HG02981 (cell line): Measurements from ENCODE around the gene FGF2.
"Not testable (repeated sequence)": the region's sequence is repeated elsewhere in the genome, so short reads cannot be mapped to it uniquely, and the experiment has no call there.

Experiments used
- ATAC-seq: cut with Tn5 transposase; IDR thresholded peaks from one replicate; pipeline ENCODE4 v1.9.1; 2021; ENCODE audit warnings: mild to moderate bottlenecking, moderate library complexity; ENCODE audit not compliant: unreplicated experiment

FGF2 gene

DNA sequence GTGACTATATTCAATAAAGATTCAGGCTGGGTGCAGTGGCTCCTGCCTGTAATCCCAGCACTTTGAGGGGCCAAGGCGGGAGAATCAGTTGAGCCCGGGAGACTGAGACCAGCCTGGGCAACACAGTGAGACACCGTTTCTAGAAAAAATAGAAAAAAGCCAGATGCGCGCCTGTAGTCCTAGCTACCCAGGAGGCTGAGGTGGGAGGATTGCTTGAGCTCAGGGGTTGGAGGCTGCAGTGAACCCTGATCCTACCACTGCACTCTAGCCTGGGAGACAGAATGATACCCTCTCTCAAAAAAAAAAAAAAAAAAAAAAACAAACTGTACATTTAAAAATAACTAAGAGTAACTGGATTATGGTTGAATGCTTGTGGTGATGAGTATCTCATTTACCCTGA, 94.7 kb downstream of the FGF2 start:
- ATAC-seq, result no peak

DNA sequence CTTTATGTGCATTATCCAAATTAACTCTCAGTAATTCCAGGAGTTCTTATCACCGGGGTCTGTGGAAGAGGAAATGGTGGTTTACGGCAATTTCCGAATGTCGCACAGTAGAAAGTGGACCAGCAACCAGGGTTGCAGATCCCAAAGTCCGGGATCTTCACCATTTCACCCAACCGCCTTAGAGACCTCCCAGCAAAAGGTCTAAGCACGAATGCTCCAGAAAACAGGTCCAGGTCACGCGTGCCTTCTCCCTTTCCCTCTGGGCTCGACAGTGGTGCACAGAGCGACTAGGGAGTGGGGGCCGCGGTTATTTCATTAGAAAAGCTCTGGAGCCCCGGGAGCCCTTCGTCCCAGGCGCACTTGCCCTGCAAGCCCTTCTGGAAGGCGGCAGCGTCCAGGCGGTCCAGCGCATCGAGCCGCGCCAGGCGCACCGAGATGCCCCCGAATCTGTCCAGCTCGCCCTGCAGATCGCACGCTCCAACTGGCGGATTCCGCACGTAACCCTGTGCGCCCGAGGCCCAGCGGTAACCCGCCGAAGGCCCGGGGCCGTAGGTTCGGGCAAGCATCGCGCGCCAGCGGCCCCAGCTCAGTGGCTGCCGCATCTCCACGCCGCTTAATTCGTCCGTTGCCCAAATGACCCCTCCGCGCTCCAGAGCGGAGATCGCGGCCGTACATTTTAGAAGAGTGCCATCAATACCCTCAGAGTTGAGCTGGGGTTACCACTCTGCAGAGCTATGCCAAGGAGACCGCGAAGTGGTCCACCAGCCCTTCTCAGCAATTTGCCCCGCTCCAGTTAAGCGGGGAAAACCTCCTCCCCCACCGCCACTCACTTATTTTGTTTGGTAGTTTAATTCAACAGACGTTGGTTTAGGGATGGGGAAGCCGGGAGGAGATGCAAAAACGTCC, 95.6 kb downstream of the FGF2 start, which contains the start of gene NUDT6:
Gene NUDT6, minus strand, starts transcription at position 627 of the 906 bp plus-strand sequence. Its CDS starts 25 bp downstream, at position 602.
- ATAC-seq, result peak; percentile 57

DNA sequence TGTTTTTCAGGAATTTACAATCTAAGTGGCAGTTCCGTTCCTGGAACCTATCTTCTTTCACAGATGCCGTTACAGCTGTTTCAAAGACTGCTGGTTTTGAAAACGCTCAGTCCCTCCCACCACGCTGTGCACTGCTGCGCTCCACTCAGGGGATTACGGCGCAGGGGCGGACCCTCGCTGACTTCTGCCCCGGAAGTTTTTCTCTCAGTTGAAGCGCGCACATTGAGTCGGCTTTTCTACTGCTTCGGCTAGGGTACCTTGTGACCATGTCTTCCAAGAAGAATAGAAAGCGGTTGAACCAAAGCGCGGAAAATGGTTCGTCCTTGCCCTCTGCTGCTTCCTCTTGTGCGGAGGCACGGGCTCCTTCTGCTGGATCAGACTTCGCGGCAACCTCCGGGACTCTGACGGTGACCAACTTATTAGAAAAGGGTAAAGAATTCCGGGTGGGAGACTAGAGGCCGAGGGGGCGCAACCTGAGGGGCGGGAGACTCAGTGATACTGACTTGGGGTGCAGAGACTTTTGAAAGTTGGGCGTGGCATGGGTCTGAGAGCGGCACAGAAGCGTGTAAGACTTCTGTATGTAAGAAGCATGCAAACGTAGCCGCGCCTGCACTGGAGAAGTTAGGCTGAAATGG, 96.4 kb downstream of the FGF2 start:
- peak; percentile 95 for ATAC-seq

DNA sequence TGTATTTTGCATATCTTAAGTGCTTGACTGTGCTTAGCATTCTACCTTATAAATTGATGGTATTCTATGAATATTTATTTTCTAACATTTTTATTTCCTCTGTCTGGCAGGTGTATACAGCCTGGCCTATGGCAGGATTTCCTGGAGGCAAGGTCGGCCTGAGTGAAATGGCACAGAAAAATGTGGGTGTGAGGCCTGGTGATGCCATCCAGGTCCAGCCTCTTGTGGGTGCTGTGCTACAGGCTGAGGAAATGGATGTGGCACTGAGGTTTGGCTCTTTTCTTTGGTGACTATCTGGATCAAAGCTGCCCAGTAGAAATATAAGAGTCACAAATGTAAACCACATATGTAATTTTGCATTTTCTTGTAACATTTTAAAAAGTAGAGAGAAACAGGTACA, 102.3 kb downstream of the FGF2 start:
- no peak for ATAC-seq

DNA sequence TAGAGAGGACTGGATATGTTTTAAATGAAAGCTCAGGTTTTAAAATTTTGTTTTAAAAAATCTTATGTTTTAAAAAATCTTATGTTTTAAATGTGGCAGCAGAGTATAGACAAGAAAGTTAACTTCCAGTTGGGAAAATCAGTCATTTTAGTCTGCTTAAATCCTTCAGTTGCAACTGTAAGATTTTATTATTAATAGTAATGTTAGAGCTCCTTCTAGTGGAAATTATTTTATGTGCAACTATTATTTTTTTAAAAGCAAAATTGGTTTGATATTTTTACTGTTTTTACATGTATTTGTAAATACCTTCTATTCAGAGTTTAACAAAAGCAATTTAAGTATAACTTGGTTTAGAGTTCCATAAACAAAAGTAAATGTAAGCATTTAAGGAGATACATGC, 104.2 kb downstream of the FGF2 start:
- ATAC-seq, result no peak

DNA sequence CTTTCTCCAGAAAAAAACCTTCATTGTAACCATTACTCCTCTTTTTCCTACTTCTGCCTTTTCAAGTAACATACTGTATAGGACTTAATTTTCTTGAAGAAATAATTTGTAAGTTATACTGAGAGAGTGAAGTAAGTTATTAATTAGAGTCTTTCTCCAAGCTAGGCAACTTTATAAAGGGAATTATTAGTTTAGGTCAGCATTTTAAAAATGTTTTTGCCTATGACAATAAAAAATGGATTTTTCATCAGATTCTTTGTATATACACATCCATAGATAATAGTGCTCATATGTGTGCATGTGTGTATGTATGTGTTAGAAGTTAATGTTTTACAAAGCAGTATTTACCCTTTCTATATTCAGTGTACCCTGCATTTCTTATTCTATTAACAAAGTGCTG, 106.1 kb downstream of the FGF2 start:
- ATAC-seq, result no peak

DNA sequence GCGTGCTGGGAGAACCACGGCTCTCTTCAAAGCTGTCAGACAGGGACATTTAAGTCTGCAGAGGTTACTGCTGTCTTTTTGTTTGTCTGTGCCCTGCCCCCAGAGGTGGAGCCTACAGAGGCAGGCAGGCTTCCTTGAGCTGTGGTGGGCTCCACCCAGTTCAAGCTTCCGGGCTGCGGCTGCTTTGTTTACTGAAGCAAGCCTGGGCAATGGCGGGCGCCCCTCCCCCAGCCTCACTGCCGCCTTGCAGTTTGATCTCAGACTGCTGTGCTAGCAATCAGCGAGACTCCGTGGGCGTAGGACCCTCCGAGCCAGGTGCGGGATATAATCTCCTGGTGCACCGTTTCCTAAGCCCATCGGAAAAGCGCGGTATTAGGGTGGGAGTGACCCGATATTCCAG, 118.5 kb downstream of the FGF2 start:
- not testable (repeated sequence) for ATAC-seq

DNA sequence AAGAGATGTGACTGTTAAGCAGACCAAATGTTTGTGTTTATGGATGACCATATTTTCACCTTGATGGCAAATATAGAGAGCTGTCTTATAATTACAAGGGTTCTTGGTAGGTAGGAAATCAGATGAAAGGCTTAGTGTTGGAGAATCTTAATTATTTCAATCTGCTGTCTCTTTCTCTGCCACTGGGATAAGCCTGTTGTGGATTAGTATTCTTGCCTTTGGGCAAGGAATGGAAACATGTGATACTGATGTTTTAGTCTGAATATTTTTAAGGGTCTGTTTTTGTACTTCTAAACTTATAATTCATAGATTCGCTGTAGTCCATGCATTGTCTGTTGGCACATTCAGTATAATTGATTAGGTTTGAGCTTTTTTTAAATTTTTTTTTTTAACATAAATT, 119.5 kb downstream of the FGF2 start:
- no peak for ATAC-seq
